Transverse colon (tissue), 4 donors: ENCODE results near the gene RAB28. TPM values are rescaled to one million over a fixed set of nuclear protein-coding genes. Genes with fewer than 3 reads are reported as not detected.

ENCODE experiments used
- DNase-seq: peaks from one replicate; pipeline ENCODE4 v3.0.0-alpha.2; 2019
- H3K27ac ChIP-seq, 4 donors: fragments of 200-600 bp; sonication (generic); 2 replicates each; pipeline ENCODE4 v1.5.1; 2016 to 2018; ENCODE audit warnings: inconsistent platforms in 4 of 4
- H3K27me3 ChIP-seq: fragments of 200-600 bp; sonication (generic); 2 replicates; pipeline ENCODE4 v1.5.1; 2017; ENCODE audit warnings: inconsistent platforms
- H3K36me3 ChIP-seq, 4 donors: fragments of 200-600 bp; sonication (generic); 2 replicates each; pipeline ENCODE4 v1.5.1; 2017 to 2019; ENCODE audit warnings: inconsistent platforms in 4 of 4
- H3K4me1 ChIP-seq, 4 donors: fragments of 200-600 bp; sonication (generic); 2 replicates each; pipeline ENCODE4 v1.5.1; 2017 to 2020; ENCODE audit warnings: inconsistent platforms in 4 of 4
- H3K4me3 ChIP-seq, 4 donors: fragments of 200-600 bp; sonication (generic); 1 replicate in 1 of 4; 2 replicates in 3 of 4; pipeline versions ENCODE4 v1.5.1 to v1.6.1; 2017 to 2019; ENCODE audit warnings: inconsistent platforms in 4 of 4
- H3K9me3 ChIP-seq, 2 donors: fragments of 200-600 bp; sonication (generic); 2 replicates each; pipeline ENCODE4 v1.5.1; 2017 to 2019; ENCODE audit warnings: inconsistent platforms in 2 of 2
- EP300 ChIP-seq: sonication (generic); formaldehyde crosslinking; IDR thresholded peaks from one replicate; pipeline ENCODE4 v1.6.1; 2017; ENCODE audit warnings: antibody characterized with exemption, low read depth
- POLR2A ChIP-seq: fragments of 450-650 bp; IDR thresholded peaks from one replicate; pipeline ENCODE4 v1.6.1; 2016; ENCODE audit warnings: antibody characterized with exemption, mild to moderate bottlenecking, moderate library complexity
- POLR2AphosphoS5 ChIP-seq, 3 donors: sonication (generic); formaldehyde crosslinking; IDR thresholded peaks; one replicate each; pipeline ENCODE4 v1.6.1; 2016; ENCODE audit warnings: antibody characterized with exemption in 3 of 3
- WGBS, 2 donors: methylation state at CpG; one replicate each; pipeline ENCODE4 v1.1.5; 2018; ENCODE audit warnings: low coverage in 1 of 2; 5-methylcytosine and 5-hydroxymethylcytosine counted together
- in situ Hi-C, 4 donors: fragments of 200-750 bp; cut with MboI; loops; one replicate each; pipeline versions ENCODE4 v1.15.0 to v1.15.1; 2017; ENCODE audit warnings: low sequenced_read_pairs in 3 of 4, low pct_ligation_motif_present in 1 of 4, low pct_unique_long_range_greater_than_20kb in 1 of 4
- intact Hi-C: fragments of 100-400 bp; cut with DNase I; formaldehyde crosslinking; loops from one replicate; pipeline ENCODE4 v1.15.1; 2023; ENCODE audit warnings: low total_unique reads
- total RNA-seq, 4 donors: library from RNA; depleted of rRNA; stranded (reverse); fragments of >200 nt; gene quantifications; one replicate each; pipeline ENCODE4 v1.1.0, GENCODE V29; 2016
- TF ChIP-seq, protein P1 (sequence below), 5 experiments: fragments of 200-600 bp in 3 of 5; fragments of 450-650 bp in 2 of 5; sonication (generic) in 3 of 5; IDR thresholded peaks; 1 replicate in 2 of 5; 2 replicates in 3 of 5; pipeline ENCODE4 v1.5.1; 2016 to 2017; ENCODE audit warnings: antibody characterized with exemption in 5 of 5, inconsistent platforms in 3 of 5, mild to moderate bottlenecking in 2 of 5, moderate library complexity in 1 of 5

The RAB28 gene
- total RNA-seq, 4 donors from 2014 or later = 6.4 to 19.5 (median 17.8) TPM

DNA sequence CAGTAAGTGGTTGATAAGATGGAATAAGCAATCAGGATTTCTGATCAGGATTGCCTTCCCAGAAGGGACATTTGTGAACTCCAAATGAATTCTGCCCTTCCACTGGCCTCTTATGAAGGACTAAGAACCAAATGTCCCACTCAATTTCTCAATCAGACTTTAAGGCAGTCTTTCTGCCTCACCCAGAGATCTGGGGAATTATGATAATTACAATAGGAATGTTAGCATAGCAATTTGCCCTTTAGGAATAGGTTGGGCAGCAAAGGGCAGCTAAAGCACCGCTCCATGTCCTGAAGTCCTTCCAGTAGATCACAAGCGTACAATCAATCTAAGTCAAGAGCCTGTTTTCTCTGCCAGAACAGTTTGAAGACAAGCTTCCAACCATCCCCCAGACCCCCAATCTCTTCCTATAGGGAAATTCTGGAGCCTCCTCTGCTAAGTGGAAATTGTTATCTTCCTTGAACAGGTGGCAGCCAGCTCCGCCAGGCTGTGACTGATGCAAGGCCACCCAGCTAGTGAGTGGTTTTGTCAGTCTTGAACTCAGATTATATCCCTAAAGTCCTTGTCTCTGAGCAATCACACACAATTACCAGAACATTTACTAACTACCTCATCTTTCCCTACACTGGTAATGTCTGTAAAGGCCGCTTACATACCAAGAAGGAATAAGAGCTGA is 41.6 kb upstream of the RAB28 start:
- no peak for DNase-seq
- intact Hi-C loops (no loop called here), in situ Hi-C loops (no loop called here)
- peaks cover 0 to 8% (median 2%) of the 10 kb centered on the region in 4 donors for H3K4me1 ChIP-seq
- peaks cover 100% of the 10 kb centered on the region for H3K27me3 ChIP-seq
- TF ChIP-seq, protein P1, sequence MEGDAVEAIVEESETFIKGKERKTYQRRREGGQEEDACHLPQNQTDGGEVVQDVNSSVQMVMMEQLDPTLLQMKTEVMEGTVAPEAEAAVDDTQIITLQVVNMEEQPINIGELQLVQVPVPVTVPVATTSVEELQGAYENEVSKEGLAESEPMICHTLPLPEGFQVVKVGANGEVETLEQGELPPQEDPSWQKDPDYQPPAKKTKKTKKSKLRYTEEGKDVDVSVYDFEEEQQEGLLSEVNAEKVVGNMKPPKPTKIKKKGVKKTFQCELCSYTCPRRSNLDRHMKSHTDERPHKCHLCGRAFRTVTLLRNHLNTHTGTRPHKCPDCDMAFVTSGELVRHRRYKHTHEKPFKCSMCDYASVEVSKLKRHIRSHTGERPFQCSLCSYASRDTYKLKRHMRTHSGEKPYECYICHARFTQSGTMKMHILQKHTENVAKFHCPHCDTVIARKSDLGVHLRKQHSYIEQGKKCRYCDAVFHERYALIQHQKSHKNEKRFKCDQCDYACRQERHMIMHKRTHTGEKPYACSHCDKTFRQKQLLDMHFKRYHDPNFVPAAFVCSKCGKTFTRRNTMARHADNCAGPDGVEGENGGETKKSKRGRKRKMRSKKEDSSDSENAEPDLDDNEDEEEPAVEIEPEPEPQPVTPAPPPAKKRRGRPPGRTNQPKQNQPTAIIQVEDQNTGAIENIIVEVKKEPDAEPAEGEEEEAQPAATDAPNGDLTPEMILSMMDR (IDR thresholded peaks at IDR 0.05) = no peak
- no peak for TF ChIP-seq POLR2A
- TF ChIP-seq POLR2AphosphoS5 (IDR thresholded peaks at IDR 0.05) = no peak
- TF ChIP-seq EP300 = no peak
- no peak overlapping the region for H3K27ac ChIP-seq
- no peaks in the 10 kb centered on the region for H3K36me3 ChIP-seq
- no peaks in the 10 kb centered on the region for H3K9me3 ChIP-seq
- WGBS, 2 donors = 79% methylated on average over 4 of the region's 4 CpGs; no CpG with 5 or more reads in 1 of the 2 donors
- H3K4me3 ChIP-seq = no peak overlapping the region

DNA sequence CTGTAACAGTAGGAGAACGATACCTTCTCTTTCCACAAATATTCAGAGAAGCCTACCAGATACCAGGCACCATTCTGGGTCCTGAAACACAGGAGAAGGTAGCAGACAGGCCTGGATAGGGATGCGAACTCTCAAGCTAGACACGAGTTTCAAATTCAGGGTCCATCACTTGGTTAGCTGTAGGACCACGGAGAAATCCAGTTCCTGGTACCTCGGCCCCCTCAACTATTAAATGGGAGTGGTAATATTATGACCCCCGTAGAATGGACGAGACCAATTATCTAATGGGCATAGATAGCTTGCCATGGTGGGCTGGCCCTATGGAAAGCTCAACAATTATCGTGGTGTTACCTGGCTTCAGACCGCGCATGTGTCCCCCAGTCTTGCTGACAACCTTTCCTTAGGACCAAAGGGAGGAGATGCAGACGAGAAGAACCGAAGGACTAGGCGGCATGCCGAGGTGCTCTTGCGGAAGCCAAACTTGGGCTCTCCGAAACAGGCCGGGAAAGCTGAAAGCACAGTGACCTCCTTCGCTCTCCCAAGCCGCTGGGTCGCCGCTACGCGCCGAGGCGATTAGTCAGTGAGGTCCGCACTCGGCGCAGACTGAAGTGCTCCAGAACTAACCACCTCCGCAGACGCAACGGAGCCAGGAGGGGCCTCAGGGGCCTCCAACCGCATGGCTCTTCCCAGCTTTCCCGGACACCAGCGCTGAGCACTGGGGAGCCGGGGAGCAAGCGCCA is 40.5 kb upstream of the RAB28 start:
- intact Hi-C loops (no loop called here), in situ Hi-C loops (no loop called here)
- TF ChIP-seq POLR2A (no peak), EP300 (no peak), POLR2AphosphoS5 (IDR thresholded peaks at IDR 0.05) (no peak)
- TF ChIP-seq, protein P1 (IDR thresholded peaks at IDR 0.05) = no peak
- Histone ChIP-seq H3K27me3 (peaks cover 95% of the 10 kb centered on the region), H3K9me3 (no peaks in the 10 kb centered on the region), H3K4me3 (no peak overlapping the region), H3K27ac (no peak overlapping the region), H3K4me1 (peaks cover 0 to 8% (median 2%) of the 10 kb centered on the region in 4 donors), H3K36me3 (no peaks in the 10 kb centered on the region)
- DNase-seq = no peak
- WGBS, 2 donors = 46 to 77% methylated on average over 3 to 36 of the region's 36 CpGs

DNA sequence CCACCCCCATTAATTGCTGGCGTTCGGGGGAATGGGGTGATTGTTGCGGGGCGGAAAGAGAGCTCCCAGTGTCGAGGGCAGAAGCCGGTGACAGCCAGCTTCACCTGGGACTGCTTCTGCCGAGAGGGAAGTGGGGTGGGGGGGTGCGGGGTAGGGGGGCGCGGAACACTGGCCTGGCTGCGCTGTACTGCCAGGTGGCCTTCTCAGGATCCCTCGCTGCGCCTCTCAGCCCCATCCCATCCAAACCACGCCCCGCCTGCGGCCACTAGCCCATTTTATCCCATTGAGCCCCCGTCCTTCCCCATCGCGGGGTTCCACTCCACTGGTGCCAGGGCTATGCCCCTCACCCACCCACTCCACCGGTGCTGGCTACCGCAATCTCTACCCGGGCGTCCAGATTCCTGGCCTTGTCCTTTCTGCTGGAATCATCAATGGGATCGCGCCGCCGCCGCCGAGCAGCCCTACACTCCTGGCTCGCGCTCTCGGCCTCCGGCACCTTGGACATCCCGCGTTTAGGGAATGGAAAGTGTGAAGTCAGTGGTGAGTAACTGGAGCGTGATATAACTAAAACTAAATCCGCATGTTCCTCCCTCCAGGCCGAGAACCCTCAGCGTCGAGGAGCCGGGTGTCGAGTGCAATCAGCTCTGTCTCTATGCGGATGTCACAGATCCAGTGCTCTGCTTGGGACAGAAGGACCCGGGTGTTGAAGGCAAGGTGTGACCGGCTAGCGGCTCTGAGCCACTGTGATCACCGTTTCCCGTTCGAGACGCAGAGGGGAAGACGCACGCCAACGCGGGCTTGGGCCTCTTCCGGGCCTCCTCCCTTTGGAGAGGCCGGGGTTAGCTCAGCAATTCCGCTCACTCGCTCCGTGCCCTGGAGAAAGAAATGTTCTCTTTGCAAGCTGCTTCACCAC is 39.7 kb upstream of the RAB28 start:
- intact Hi-C loops = no loop called here
- Histone ChIP-seq H3K4me3 (no peak overlapping the region), H3K9me3 (no peaks in the 10 kb centered on the region), H3K27me3 (peaks cover 87% of the 10 kb centered on the region), H3K27ac (no peak overlapping the region), H3K36me3 (no peaks in the 10 kb centered on the region), H3K4me1 (peaks cover 0 to 8% (median 2%) of the 10 kb centered on the region in 4 donors)
- in situ Hi-C loops = no loop called here
- TF ChIP-seq POLR2A (no peak), POLR2AphosphoS5 (IDR thresholded peaks at IDR 0.05) (no peak), EP300 (no peak)
- TF ChIP-seq, protein P1 (IDR thresholded peaks at IDR 0.05) = no peak
- no peak for DNase-seq
- WGBS, 2 donors = 36 to 52% methylated on average over 13 to 58 of the region's 59 CpGs

DNA sequence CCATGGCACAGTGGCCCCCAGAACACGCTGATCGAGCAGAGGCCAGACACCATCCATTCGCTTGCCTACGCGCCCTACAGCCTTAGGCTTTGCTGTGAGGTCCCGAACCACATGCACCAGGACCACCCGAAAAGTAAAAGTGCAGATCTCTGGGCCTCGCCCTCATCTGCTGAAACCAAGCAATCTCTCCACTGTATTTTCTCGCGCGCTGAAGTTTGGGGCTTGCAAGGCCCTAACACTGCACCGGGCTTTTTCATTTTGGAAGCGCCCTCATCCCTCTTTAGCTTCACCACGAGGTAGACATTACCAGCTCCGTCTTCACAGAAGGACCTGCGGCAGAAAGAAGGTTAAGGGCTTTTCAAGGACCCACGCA is 39.0 kb upstream of the RAB28 start:
- WGBS, 2 donors = 46 to 54% methylated on average over 10 to 17 of the region's 17 CpGs
- in situ Hi-C loops = no loop called here

More for the DNA sequence above, 39.0 kb upstream of the RAB28 start:
- Histone ChIP-seq H3K4me1 (peaks cover 0 to 8% (median 2%) of the 10 kb centered on the region in 4 donors), H3K36me3 (no peaks in the 10 kb centered on the region), H3K27ac (no peak overlapping the region), H3K27me3 (peaks cover 81% of the 10 kb centered on the region), H3K4me3 (no peak overlapping the region), H3K9me3 (no peaks in the 10 kb centered on the region)
- no peak for DNase-seq
- TF ChIP-seq, protein P1 (IDR thresholded peaks at IDR 0.05) = no peak
- no peak for TF ChIP-seq EP300
- TF ChIP-seq POLR2A = no peak
- TF ChIP-seq POLR2AphosphoS5 (IDR thresholded peaks at IDR 0.05) = no peak
- intact Hi-C loops = no loop called here
